Nephron (organoid): Measurements from ENCODE around the gene ABHD12B.

Experiments used
- H3K27ac Mint-ChIP-seq, 3 experiments: 2 replicates each; pipeline ENCODE4 v1.8.0; 2020; ENCODE audit warnings: mixed read lengths in 3 of 3, mild to moderate bottlenecking in 2 of 3, moderate library complexity in 1 of 3
- H3K27me3 Mint-ChIP-seq: 2 replicates; pipeline ENCODE4 v1.8.0; 2021; ENCODE audit warnings: low read depth, mild to moderate bottlenecking, moderate library complexity, mixed read lengths
- H3K36me3 Mint-ChIP-seq: 2 replicates; pipeline ENCODE4 v1.8.0; 2020; ENCODE audit warnings: low read depth, mixed read lengths
- H3K4me1 Mint-ChIP-seq: 2 replicates; pipeline ENCODE4 v1.8.0; 2020; ENCODE audit warnings: mixed read lengths
- H3K4me3 Mint-ChIP-seq, 3 experiments: 2 replicates each; pipeline ENCODE4 v1.8.0; 2020; ENCODE audit warnings: mild to moderate bottlenecking in 3 of 3, mixed read lengths in 3 of 3, moderate library complexity in 2 of 3
- H3K9me3 Mint-ChIP-seq: 2 replicates; pipeline ENCODE4 v1.8.0; 2020; ENCODE audit warnings: mixed read lengths
- CTCF ChIP-seq, 3 experiments: fragments of 200-600 bp; sonication (generic); IDR thresholded peaks; one replicate each; pipeline ENCODE4 v1.5.0; 2021; ENCODE audit warnings: antibody characterized with exemption in 3 of 3; ENCODE audit not compliant: unreplicated experiment in 3 of 3

The ABHD12B gene

GRCh38 chr14:50926851-50927386 lies 55.1 kb downstream of the ABHD12B start:
- TF ChIP-seq CTCF (IDR thresholded peaks at IDR 0.05; ENCODE audit: unreplicated experiment in 3 of 3): no peak
- Mint-ChIP-seq H3K4me1 (peaks cover 5% of the 10 kb centered on the region), H3K27me3 (no peaks in the 10 kb centered on the region), H3K4me3 (no peak overlapping the region), H3K36me3 (peaks cover 23% of the 10 kb centered on the region), H3K9me3 (no peaks in the 10 kb centered on the region), H3K27ac (no peak overlapping the region)

- Mint-ChIP-seq H3K9me3 (no peaks in the 10 kb centered on the region), H3K4me1 (peaks cover 5% of the 10 kb centered on the region), H3K36me3 (peaks cover 22% of the 10 kb centered on the region), H3K4me3 (no peak overlapping the region), H3K27ac (no peak overlapping the region), H3K27me3 (no peaks in the 10 kb centered on the region)
- no peak for TF ChIP-seq CTCF (IDR thresholded peaks at IDR 0.05; ENCODE audit: unreplicated experiment in 3 of 3)
These were observed 56.3 kb downstream of the ABHD12B start for GRCh38 chr14:50928002-50928635.

DNA sequence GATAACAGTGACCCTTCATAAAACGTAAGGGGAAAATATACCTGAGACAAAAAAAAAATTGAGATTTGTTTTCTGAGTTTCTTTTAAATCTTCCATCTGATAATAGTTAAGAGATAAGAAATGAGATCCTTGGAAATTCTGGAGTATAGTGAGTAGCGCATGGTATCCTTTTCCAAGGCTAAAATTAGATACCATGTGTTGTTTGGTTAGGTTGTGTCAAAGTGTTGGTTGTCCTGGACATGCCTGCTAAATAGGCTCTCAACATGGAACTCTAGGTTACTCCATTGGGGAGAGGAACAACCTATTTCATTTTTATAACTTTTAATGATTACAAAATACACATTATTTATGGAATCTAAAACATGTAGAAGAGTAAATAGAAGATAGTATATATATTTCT lies 57.7 kb downstream of the ABHD12B start:
- no peak for TF ChIP-seq CTCF (IDR thresholded peaks at IDR 0.05; ENCODE audit: unreplicated experiment in 3 of 3)
- H3K4me1 Mint-ChIP-seq: peaks cover 5% of the 10 kb centered on the region
- no peak overlapping the region for H3K4me3 Mint-ChIP-seq
- no peak overlapping the region for H3K27ac Mint-ChIP-seq
- H3K27me3 Mint-ChIP-seq: no peaks in the 10 kb centered on the region
- H3K36me3 Mint-ChIP-seq: peaks cover 20% of the 10 kb centered on the region
- H3K9me3 Mint-ChIP-seq: no peaks in the 10 kb centered on the region

- Mint-ChIP-seq H3K27me3 (no peaks in the 10 kb centered on the region), H3K36me3 (peaks cover 16% of the 10 kb centered on the region), H3K4me1 (peaks cover 5% of the 10 kb centered on the region), H3K4me3 (no peak overlapping the region), H3K9me3 (no peaks in the 10 kb centered on the region), H3K27ac (no peak overlapping the region)
- TF ChIP-seq CTCF (IDR thresholded peaks at IDR 0.05; ENCODE audit: unreplicated experiment in 3 of 3): no peak
These were observed 59.7 kb downstream of the ABHD12B start for GRCh38 chr14:50931559-50931958.

DNA sequence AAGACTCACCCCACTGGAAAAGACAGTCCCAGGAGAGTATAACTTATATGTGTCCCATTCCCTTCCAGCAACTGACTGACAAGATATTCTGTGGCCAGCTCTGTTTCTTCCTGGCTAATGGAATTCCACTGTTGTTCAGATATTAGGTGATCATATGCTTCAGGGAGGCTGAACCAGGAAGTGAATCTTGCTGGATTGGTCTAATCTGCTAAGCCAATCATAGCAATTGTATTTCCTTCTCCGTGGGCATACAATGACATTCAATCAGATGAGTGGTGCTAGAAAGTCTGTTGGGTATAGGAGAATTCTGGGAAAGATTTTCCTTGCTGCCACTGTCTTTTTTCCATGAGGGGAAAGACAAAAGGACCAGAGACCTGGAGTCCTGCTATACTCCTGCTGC lies 60.3 kb downstream of the ABHD12B start:
- no peak for TF ChIP-seq CTCF (IDR thresholded peaks at IDR 0.05; ENCODE audit: unreplicated experiment in 3 of 3)
- peaks cover 16% of the 10 kb centered on the region for H3K36me3 Mint-ChIP-seq
- no peak overlapping the region for H3K4me3 Mint-ChIP-seq
- H3K27me3 Mint-ChIP-seq: no peaks in the 10 kb centered on the region
- H3K4me1 Mint-ChIP-seq: peaks cover 5% of the 10 kb centered on the region
- H3K9me3 Mint-ChIP-seq: no peaks in the 10 kb centered on the region
- H3K27ac Mint-ChIP-seq: no peak overlapping the region
